ENCODE data around the gene APOE. TPM values are rescaled to one million over a fixed set of nuclear protein-coding genes. Genes with fewer than 3 reads are reported as not detected.

Gene APOE
- total and polyA plus RNA-seq, 2 experiments from 2014 or later: 1,133 to 1,438 TPM

- TF ChIP-seq ZNF462 (CRISPR knock-in tag; IDR thresholded peaks at IDR 0.05) (no peak), REST (IDR thresholded peaks at IDR 0.05; ENCODE audit: unreplicated experiment) (no peak), ETS1 (IDR thresholded peaks at IDR 0.05) (no peak), EZH2phosphoT487 (IDR thresholded peaks at IDR 0.05; ENCODE audit: unreplicated experiment) (no peak), POLR2AphosphoS5 (IDR thresholded peaks at IDR 0.05; ENCODE audit: low read depth) (no peak), ZNF114 (CRISPR knock-in tag; IDR thresholded peaks at IDR 0.05) (no peak), CTCF (conservative IDR thresholded peaks at IDR 0.05; ENCODE audit: low read depth in 2 of 2) (no peak), CREB1 (CRISPR knock-in tag; IDR thresholded peaks at IDR 0.05; ENCODE audit: low read depth) (no peak), EZH2 (IDR thresholded peaks at IDR 0.05; ENCODE audit: low read depth, unreplicated experiment) (no peak)
Observed at GRCh38 chr19:44924243-44924725, 18.7 kb downstream of the APOE start (continued).

Measured in GM23338 (cell line).